Smooth muscle cell of trachea (primary cell): ENCODE data around the gene PIK3C2G. TPM values are rescaled to one million over a fixed set of nuclear protein-coding genes. Genes with fewer than 3 reads are reported as not detected.

Experiments
- total RNA-seq: library from RNA; depleted of rRNA; stranded (reverse); fragments of >200 nt; gene quantifications from 2 replicates; pipeline ENCODE4 v1.2.1, GENCODE V29; 2014

The PIK3C2G gene
- not detected in 2 replicates for total RNA-seq

DNA sequence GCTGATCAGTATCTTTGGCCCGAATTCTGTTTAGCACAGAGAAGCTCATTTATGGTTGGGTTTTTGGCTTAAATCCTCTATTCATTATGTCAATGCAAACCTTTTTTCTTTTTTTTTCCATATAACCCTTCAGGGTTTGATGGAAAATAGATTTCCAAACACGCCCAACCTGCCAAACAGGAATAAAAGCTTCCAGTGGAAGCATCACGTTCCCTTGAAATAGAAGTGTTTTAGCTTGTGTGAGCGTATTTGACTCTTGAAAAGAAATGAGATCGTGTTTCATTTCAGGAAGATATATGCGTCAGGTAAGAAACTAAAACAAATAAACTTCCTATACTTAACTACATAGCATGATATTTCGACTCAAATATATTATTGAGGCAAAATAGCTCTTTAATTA is at the start of gene PIK3C2G:
PIK3C2G (plus strand) TSS at position 246 of the 400 bp plus-strand sequence. CDS start 20,564 bp downstream, outside the sequence.

Other genes with a start within 250 kb of the PIK3C2G start
- gene RERGL, start 171.3 kb upstream of the PIK3C2G start, total RNA-seq = not detected in 2 replicates